Activated CD8-positive, alpha-beta T cell treated with anti-CD3 and anti-CD28 coated beads for 36 hours (primary cell): ENCODE results near the gene SAMD7. TPM values are rescaled to one million over a fixed set of nuclear protein-coding genes. Genes with fewer than 3 reads are reported as not detected.

Source experiments
- ATAC-seq: fragments of 200-7000 bp; cut with Tn5 transposase; one replicate; pipeline ENCODE4 v1.10.0; 2021; ENCODE audit warnings: mild to moderate bottlenecking, moderate library complexity
- CTCF ChIA-PET: fragments of 350-600 bp; sonication (Branson Sonifier 250); formaldehyde crosslinking; loops from one replicate; lab custom pipeline; 2021; ENCODE audit warnings: antibody characterized with exemption; lab: Charles Lee
- POLR2A ChIA-PET: fragments of 350-600 bp; sonication (Branson Sonifier 250); formaldehyde crosslinking; loops from one replicate; lab custom pipeline; 2021; ENCODE audit warnings: antibody characterized with exemption; lab: Charles Lee
- DNase-seq: peaks from one replicate; pipeline ENCODE4 v3.0.0-alpha.2; 2020
- H3K27ac Mint-ChIP-seq: one replicate; pipeline ENCODE4 v1.8.0; 2021; ENCODE audit warnings: mild to moderate bottlenecking, mixed read lengths
- H3K27me3 Mint-ChIP-seq: one replicate; pipeline ENCODE4 v1.8.0; 2021; ENCODE audit warnings: mixed read lengths
- H3K36me3 Mint-ChIP-seq: one replicate; pipeline ENCODE4 v1.8.0; 2021; ENCODE audit warnings: low read depth, mixed read lengths
- H3K4me1 Mint-ChIP-seq: one replicate; pipeline ENCODE4 v1.8.0; 2021; ENCODE audit warnings: low read depth, mixed read lengths
- H3K4me3 Mint-ChIP-seq: one replicate; pipeline ENCODE4 v1.8.0; 2021; ENCODE audit warnings: mild to moderate bottlenecking, moderate library complexity, mixed read lengths
- H3K9me3 Mint-ChIP-seq: one replicate; pipeline ENCODE4 v1.8.0; 2021; ENCODE audit warnings: mixed read lengths
- intact Hi-C: fragments of 100-400 bp; cut with micrococcal nuclease; formaldehyde crosslinking; loops from one replicate; pipeline ENCODE4 v1.10.0; 2022
- total RNA-seq, 2 experiments: library from RNA; stranded (reverse); gene quantifications; one replicate each; pipeline ENCODE4 v1.2.3, GENCODE V29; 2021
- TF ChIP-seq, protein P1 (sequence below): fragments of 200-600 bp; IDR thresholded peaks from one replicate; pipeline ENCODE4 v1.8.0; 2022; ENCODE audit warnings: antibody characterized with exemption, mild to moderate bottlenecking

SAMD7 gene
- total RNA-seq, 2 experiments from 2014 or later, result not detected

DNA sequence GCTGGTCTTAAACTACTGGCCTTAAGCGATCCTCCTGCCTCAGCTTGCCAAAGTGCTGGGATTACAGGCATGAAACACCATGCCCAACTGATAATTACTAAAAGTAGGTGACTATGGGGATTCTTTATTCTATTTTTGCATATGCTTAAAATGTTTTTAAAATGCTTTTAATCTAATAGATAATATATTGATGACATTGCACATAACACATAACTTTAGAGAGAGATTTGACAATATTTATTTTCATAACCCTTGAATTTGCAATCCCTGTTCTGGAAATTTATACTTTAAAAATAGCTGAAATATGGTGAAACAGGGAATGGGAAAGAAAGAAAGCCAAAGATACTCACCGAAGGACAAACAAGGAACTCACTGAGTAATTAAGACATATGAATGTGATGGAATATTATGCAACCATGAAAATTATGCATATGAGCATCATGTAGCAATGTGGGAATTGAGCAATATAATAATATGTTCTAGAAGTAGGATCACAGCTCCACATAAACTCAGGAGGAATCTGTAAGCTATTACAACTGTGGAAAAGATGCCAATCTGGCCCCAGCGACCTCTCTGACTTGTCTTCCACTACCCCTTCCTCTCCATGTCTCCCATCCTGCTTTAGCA lies 43.7 kb upstream of the SAMD7 start:
- intact Hi-C loops, result loop anchor here (10.0 kb wide), 1 partner anchor 187 kb away; no protein-coding TSS in a partner anchor
- TF ChIP-seq, protein P1, sequence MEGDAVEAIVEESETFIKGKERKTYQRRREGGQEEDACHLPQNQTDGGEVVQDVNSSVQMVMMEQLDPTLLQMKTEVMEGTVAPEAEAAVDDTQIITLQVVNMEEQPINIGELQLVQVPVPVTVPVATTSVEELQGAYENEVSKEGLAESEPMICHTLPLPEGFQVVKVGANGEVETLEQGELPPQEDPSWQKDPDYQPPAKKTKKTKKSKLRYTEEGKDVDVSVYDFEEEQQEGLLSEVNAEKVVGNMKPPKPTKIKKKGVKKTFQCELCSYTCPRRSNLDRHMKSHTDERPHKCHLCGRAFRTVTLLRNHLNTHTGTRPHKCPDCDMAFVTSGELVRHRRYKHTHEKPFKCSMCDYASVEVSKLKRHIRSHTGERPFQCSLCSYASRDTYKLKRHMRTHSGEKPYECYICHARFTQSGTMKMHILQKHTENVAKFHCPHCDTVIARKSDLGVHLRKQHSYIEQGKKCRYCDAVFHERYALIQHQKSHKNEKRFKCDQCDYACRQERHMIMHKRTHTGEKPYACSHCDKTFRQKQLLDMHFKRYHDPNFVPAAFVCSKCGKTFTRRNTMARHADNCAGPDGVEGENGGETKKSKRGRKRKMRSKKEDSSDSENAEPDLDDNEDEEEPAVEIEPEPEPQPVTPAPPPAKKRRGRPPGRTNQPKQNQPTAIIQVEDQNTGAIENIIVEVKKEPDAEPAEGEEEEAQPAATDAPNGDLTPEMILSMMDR, result no peak
- DNase-seq (no peak), ATAC-seq (no peak)
- Mint-ChIP-seq H3K4me1 (peaks cover 32% of the 10 kb centered on the region), H3K27ac (no peak overlapping the region), H3K27me3 (peaks cover 1% of the 10 kb centered on the region), H3K36me3 (no peaks in the 10 kb centered on the region), H3K9me3 (no peaks in the 10 kb centered on the region), H3K4me3 (no peak overlapping the region)
- ChIA-PET POLR2A (no interaction called here), CTCF (no interaction called here)

DNA sequence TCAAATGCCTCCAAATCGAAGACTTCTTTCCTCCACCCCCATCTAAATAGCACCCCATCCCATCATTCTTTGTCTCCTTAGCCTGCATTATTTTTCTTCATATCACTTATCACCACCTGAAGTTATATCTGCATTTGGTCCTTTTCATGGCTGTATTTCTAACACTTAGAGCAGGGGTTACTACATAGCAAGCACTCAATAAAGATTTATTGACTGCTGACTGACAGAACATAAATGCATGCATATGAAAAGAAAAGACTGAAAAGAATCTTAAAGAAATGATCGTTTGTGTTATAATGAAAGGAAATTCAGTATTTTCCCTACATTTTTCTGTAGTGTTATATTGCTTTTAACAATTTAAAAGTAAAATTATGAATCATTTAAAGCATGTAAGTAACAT lies 43.0 kb upstream of the SAMD7 start:
- no peak for ATAC-seq
- intact Hi-C loops, result loop anchor here (10.0 kb wide), 1 partner anchor 186 kb away; no protein-coding TSS in a partner anchor
- CTCF ChIA-PET, result no interaction called here
- Mint-ChIP-seq H3K4me3 (no peak overlapping the region), H3K27ac (no peak overlapping the region), H3K36me3 (no peaks in the 10 kb centered on the region), H3K27me3 (peaks cover 1% of the 10 kb centered on the region), H3K4me1 (peaks cover 30% of the 10 kb centered on the region), H3K9me3 (no peaks in the 10 kb centered on the region)
- POLR2A ChIA-PET, result no interaction called here
- TF ChIP-seq, protein P1, result no peak
- no peak for DNase-seq

DNA sequence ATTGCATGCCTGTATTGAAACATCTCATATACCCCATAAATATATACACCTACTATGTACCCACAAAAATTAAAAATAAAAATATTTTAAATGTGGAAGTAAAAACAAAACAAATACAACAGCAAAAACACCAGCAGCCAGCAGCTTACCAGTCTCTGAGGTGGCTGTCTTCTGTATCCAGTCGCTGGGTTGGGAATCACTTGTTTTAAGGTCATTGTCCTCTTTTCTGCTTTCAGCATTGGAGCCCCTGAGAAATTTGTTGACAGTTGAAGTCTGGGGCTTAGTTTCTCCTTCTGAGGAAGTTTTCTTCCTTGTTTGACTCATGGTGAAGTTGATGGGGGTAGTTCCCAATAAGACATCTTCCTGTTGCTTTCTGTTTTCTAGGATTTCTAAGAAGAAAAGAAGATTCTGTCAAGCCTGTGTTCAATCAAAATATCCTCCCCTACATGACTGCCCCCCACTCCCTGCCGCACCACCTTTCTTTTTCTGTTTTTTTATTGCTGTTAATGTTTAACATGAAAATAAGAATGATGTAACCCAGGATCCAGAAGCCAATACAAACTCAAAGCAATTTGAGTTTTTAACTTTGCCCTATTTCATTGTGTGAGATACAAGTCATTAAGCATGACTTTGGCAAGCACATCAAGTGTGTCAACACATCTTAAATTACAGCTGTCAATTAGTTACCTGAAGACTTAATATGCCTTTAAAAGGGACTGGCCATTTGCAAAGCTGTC lies 41.7 kb upstream of the SAMD7 start, which contains the start of gene LRRC31:
TSS of gene LRRC31 (minus strand) at position 452 of the 737 bp plus-strand sequence. CDS start at position 324, 128 bp downstream.
- intact Hi-C loops, result loop anchor here (10.0 kb wide), 1 partner anchor 185 kb away; no protein-coding TSS in a partner anchor
- POLR2A ChIA-PET, result no interaction called here
- Mint-ChIP-seq H3K4me1 (peaks cover 21% of the 10 kb centered on the region), H3K9me3 (no peaks in the 10 kb centered on the region), H3K27me3 (no peaks in the 10 kb centered on the region), H3K36me3 (no peaks in the 10 kb centered on the region), H3K4me3 (no peak within 1 kb of the TSS), H3K27ac (no peak within 1 kb of the TSS)
- DNase-seq, result no peak
- CTCF ChIA-PET, result no interaction called here
- no peak for ATAC-seq
- TF ChIP-seq, protein P1, result no peak

DNA sequence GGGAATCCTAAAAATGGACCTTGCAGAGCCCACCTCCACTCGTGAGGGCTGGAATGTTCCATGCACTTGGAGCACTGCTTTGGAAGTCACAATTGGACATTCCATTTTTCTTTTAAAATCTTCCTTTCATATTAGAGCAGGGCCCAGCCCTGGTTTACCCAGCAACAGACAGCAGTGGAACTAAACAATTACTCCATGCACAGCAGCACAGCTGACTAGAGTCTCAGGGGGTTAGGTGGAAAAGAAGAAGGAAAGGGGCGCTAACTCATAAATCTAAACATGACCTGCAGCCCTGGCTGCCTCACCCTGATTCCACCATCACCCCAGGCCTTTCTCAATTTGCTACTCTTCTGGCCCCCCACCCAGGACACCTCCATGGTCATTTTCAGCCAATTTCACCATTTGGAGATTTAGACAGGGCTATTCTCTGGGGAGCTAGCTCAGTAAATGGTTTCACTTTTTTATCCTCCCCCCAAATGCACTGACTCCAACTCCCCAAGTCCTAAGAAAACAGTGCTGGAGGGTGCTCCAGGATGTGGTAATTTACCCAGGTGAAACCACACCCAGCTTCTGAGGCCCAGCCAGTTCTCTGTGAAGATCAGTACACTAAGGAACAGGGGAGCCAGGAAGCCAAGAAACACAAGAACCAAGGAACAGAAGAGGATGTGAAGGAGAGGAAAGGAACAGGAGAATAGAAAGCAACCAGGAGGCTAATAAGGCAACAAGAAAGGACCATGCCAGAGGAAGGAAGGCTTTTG lies 40.1 kb upstream of the SAMD7 start:
- no peaks in the 10 kb centered on the region for H3K9me3 Mint-ChIP-seq
- H3K36me3 Mint-ChIP-seq, result no peaks in the 10 kb centered on the region
- CTCF ChIA-PET, result no interaction called here
- no peak overlapping the region for H3K4me3 Mint-ChIP-seq
- POLR2A ChIA-PET, result interaction anchor here (1.1 kb wide), 1 partner anchor 46 kb away, joined by 3 read pairs; no protein-coding TSS in a partner anchor
- intact Hi-C loops, result no loop called here
- ATAC-seq (no peak), DNase-seq (peak; percentile 11)
- H3K27me3 Mint-ChIP-seq, result no peaks in the 10 kb centered on the region
- no peak overlapping the region for H3K27ac Mint-ChIP-seq
- TF ChIP-seq, protein P1, result no peak
- peaks cover 13% of the 10 kb centered on the region for H3K4me1 Mint-ChIP-seq
